ENCODE measurements around the gene IZUMO1.
"Not testable (repeated sequence)": the region's sequence is repeated elsewhere in the genome, so short reads cannot be mapped to it uniquely, and the experiment has no call there.

Gene IZUMO1

DNA sequence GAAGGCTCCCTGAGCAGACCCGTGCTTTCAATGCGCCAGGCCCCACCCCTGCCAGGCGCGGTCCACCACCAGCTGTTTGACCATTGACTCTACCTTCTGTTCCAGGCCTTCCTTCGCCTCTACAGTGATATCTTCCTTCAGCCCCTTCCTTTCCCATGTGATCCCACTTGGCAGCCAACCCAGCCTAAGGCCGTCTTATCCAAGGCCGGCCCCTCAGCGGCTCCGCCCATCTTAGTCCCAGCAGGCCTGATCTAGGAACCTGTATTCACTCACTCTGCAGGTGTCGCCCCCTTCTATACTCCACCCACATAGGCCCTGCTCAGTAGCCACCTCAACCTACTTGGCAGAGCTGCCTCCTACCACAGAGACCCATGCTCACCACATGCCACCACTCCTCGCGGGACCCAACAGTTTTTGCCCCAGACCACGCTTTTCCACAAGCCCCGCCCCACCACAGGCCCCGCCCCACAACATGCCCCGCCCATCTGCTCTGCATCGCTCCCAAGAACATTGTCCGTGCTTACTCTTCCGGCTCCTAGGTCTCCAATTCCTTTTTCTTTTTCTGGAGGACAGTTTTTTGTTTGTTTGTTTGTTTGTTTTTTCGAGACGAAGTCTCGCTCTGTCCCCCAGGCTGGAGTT is 9.2 kb downstream of the IZUMO1 start:
- DNase-seq (ENCODE audit: low read depth): no peak

DNA sequence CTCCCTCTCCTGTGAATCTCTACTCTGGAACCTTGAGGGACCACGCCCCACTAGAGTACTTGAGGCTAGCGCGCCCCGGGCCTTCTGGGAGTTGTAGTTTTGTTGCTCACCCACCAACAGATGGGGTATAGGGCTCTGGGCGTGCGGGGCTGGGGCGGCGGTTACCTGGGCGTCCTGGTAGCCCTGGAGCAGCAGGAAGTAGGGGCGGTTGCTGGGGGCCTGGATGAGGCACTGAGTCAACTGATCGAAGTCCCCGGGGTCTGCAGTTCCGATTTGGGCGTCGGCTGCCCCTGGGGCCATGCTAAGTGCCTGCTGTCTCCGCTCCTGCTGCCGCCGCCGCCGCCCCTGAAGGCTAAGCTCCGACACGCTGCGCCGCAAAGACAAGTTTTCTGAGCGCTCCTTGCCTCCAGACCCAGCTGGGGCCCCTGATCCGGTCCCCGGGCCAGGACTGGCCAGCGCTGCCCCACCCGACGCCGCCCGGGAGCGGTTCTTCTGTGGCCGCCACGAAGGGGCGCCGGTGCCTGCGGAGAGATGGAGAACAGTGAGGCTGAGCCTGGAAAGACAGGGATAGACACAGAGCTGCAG is 11.6 kb downstream of the IZUMO1 start:
- no peak for DNase-seq (ENCODE audit: low read depth)

DNA sequence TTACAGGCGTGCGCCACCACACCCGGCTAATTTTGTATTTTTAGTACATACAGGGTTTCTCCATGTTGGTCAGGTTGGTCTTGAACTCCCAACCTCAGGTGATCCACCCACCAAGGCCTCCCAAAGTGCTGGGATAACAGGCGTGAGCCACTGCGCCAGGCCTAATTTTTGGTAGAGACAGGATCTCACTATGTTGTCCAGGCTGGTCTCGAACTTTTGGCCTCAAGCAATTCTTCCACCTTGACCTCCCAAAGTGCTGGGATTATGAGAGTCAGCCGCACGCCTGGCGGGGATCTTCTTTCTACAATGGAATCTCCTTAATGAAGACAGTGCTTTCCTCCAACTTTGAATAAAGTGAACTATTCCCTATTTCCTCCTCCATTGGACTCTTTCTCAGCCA is 12.1 kb downstream of the IZUMO1 start:
- DNase-seq (ENCODE audit: low read depth): no peak

DNA sequence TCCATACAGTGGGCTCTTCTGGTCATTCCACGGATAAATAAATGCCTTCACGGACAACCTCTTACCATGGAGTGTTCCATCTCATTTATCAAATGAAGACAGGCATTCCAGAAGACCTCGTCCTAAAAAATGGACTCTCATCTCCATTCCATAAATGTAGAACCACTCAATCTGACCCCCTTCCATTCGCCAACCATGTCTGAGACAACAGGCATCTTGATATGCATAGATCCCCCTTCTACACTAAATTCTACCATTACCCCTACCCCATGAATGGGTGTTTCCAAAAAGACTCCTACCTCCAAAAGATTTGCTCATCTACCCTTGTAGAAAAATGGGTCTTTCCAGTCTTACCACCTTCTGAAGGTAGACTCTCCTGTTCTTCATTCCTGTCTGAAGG is 15.3 kb downstream of the IZUMO1 start:
- no peak for DNase-seq (ENCODE audit: low read depth)

DNA sequence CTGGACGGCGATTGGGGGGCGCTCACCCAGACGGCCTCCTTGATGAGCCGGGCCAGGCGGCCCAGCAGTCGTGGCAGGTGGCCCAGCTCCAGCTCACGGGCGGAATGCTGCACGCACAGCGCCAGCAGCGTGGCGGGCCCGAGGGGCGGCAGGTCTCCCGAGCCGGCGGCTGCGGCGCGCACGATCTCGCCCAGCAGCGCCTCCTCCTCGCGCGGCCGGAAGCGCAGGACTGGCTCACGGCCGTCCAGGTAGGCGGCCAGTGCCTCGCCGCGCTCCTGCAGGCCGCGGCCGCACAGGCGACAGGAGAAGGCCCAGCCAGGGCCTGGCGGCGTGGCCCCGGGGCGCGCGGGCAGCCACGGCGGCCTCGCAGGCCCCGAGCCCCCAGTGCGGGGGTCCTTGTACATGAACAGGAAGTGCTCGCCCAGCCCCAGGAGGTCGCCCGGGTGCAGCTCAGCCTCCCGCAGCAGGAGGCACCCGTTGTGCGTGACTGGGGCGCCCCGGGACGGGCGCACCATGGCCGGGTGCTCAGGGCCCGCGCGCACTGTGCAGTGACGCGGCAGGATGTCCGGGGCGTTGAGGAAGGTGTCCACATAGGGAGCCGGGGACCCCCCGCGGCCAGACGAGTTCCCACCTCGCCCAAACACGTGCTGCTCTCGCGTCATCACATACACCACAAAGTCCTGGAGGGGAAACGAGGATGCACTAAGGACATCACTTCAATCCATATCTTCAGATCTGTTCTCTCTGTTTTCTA is 17.6 kb downstream of the IZUMO1 start:
- DNase-seq (ENCODE audit: low read depth): no peak

DNA sequence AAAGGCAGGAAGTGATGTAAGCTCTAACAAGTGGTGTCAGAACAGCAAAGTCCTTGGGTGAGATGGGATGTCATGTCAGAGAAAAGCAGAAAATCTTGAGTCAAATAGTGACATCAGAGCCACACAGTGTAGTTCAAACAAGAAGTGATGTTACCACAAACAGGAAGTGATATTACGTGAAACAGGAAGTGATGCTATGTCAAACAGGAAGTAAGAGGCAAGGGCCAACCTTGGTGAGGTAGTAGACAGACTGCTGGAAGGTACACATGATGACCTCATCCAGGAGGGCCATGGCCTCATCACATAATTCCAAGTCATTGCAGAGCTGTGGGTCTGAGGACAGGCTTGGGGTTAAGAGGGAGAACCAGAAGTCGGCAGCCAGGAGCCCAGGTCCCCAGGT is 20.2 kb downstream of the IZUMO1 start:
- DNase-seq (ENCODE audit: low read depth): no peak

DNA sequence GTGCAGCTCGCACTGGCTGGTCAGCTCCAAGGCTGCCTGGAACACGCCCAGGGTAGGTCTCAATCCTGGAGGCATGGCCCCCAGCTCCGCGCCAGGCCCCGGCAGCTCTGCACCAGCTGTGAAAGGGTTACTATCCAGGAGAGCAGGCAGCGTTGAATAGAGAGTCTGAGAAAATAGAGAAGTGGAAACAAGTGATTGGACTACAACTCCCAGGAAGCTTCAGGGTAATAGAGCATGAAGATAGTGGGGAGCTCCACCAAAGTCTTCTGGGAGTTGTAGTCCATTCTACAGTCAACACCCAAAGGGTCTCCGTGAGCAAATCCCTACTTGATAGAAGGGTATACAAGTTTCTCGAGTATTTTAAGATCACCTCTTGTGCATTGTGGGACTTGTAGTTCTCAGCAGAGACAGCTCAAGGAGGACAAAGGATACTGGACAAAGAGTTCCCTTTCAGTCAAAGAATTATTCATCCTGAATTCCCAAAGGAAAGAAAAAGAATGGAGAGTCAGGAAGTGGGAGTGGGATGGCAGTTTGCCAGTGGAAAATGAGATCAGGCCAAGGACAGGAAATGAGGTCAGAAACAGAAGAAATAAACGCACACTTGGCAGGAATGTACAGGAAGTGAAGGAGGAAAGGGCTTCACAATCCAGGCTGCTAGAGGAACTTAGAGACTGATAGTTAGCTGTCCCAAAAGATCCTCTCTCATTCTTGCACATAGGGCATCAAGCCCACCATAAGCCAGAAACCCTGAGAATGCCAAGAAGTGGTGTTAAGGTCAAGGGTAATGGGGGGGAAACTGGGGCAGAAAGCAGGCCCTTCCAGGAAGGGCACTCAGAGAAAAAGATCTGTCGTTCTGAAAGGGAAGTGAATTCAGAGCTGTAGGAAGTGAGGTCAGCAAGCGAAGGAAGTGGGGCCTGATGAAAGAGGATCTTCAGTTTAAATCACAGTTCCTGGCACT is 21.6 kb downstream of the IZUMO1 start:
- DNase-seq (ENCODE audit: low read depth): peak; percentile 53

DNA sequence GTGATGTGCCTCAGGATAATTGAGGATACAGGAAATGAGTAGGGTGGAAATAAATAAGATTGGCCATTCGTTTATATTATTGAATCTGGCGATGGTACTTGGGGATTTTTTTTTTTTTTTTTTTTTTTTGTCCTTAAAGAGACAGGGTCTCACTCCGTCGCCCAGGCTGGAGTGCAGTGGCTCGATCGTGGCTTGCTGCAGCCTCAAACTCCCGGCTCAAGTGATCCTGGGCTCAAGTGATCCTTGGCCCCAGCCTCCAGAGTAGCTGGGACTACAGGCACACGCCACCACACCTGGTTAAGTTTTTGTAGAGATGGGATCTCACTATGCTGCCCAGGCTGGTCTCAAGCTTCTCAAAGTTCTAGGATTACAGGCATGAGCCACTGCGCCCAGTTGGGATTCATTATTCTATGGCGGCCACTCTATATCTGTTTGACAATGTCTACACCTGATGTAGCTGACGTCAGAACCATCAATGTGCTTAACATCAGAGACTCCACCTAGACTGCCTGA is 24.5 kb downstream of the IZUMO1 start:
- no peak for DNase-seq (ENCODE audit: low read depth)

DNA sequence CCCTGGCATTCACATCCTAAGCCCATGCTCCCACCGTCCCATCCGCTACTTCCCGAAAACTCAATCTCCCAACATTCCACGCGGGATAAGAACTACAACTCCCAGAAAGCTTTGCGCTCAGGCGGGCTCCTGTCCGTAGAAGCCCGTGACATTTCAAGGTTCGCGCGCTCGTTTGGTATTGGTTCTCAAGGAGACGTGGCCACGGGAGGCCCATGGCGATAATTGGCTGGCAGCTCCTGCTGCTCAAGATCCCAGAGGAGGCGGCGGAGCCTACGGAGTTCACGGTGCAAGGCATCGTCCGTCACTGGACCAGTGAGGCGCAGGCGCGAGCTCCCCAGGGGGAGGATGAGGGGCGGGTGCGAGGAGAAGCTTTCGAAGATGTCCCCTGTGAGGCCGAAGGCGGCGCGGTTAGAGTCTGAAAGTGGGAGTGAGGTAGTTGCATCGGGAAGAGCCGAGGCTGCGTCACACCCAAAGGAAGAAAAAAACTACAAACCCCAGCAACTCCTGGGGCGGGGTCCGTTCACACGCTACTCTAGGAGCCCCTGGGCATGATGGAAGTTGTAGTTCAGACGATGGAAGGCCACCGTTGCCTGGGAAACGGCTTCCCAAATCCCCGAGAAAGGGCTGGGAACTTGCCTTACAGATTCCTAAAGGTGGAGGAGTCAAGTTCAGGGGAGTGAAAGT is 26.0 kb downstream of the IZUMO1 start:
- DNase-seq (ENCODE audit: low read depth): peak; percentile 96

DNA sequence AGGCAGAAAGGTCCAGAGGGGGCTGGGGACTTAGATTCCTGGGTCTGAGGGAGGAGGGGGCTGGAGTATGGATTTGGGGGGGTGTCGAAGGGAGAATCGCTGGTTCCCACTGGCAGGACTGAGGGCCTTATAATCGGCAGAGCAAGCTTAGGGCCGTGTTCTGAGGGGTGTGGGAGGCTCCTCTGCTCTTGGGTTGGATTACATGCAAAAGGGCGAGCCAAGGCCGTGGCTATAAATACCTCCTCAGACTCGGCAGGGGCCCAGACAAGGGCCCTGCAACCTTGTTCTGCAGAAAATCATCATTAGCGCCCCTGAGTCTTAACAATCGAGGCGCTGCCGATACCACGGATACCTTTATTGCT is 26.5 kb downstream of the IZUMO1 start:
- no peak for DNase-seq (ENCODE audit: low read depth)

DNA sequence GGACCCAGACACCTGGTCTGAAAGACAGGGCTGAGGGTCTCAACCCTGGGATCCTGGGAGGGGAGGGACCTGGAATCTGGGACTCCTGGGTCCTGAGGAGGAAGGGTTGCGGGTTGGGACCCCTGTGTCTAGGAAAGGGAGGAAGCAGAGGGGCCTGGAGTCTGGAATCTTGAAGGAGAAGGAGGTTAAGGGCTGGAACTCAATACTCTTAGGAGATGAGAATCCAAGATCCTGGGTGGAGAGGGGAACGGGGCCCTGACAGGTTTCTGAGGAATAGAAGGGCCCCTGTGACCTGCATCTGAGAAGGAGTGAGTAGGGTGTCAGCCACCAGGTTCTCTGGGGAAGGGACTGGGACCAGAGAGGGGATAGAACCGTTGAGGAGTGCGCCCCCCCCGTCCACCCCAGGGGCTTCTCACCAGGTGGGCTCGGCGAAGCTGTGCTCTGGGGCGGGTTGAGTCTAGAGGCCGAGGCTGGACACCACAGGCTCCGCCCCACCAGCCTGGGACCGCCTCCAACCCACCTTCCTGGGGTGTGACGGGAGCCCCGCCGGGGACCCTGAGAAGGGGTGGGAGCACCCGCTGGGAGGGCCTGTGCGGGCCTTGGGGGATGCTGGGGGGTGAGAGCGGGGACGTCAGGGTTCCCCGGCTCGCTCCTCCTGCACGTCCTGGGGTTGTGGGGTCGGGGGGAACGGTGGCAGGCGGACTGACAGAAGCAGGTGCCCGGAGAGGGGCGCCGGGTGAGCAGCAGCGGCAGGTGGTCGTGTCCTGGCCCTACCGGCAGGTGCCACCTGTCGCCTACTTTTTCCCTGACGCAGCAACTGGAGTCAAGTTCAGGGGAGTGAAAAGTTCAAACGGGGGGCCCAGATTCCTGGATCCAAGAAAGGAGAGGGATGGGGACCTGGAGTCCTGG is 27.2 kb downstream of the IZUMO1 start, which contains the start of gene MAMSTR:
Gene MAMSTR (minus strand): TSS at position 463 of the 909 bp plus-strand sequence. CDS start 694 bp downstream, outside the sequence.
- DNase-seq (ENCODE audit: low read depth): no peak

DNA sequence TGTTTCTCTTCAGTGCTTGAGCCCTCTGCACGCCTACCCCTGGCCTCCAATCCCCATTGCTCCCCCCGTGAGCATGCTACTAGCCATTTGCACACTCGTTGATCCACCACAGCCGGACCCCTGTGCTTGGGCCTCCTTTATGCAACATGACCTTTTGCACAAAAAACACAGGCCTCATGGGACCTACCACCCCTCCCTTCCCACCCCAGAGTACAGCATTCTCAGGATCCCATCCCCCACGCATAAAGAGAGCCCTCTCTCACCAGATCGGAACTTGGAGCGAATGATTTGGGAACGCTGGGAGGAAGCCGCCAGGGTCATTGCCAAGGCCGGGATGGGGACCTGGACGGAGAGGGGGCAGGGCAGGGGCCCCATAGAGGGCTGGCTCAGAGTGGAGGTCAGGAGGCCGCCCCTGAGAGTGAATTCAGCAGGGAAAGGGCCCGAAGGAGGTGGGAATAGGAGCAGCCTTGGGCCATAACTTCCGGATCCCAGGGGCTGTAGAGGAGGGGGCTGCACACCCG is 27.9 kb downstream of the IZUMO1 start:
- no peak for DNase-seq (ENCODE audit: low read depth)

DNA sequence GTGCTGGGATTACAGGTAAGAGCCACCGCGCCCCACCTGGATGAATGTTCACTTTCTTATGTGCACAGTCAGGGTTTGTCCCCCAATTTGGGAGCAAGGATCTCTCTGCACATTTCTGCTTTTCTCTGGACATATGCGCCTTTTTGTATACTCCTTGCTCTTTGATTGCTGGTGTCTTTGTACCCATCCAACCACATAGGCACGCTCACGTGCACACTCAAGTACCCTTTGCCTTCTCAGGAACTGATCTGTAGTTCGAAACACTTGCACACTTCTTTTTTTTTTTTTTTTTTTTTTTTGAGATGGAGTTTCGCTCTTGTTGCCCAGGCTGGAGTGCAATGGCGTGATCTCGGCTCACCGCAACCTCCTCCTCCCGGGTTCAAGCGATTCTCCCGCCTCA is 28.6 kb downstream of the IZUMO1 start:
- not testable (repeated sequence) for DNase-seq (ENCODE audit: low read depth)

DNA sequence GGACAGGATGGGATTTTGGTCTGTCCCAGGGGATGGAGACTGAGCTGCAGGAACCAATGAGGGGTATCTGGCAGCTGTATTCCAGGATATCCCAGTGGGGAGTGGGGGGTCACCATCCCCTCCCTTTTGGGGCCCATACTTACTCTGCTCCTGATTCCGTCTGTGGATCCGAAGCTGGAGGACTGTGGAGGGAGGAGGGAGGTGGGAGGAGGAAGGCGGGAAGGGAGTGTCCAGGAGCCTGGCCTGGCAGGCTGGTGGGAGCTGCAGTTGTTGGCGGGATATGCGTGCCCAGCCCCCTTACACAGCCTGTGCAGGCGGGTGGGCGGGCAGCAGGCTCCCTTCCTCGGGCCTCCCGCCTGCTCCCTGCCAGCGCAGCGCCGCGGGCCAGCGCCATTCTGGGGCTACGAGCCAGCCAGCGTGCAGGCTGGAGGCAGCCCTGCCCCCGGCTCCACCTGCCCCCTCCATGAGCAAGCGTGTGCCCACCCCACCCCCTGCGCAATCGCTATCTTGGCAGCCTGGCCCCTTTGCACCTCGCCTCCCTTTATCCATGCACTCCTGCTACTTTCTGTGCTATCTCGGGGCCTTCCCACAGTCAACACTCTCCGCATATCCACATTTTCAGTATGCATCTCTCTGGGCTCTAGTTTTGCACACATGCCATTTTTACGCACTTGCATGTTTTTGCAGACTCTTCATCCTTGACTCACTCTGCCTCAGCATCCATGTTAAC is 30.0 kb downstream of the IZUMO1 start:
- DNase-seq (ENCODE audit: low read depth): no peak

DNA sequence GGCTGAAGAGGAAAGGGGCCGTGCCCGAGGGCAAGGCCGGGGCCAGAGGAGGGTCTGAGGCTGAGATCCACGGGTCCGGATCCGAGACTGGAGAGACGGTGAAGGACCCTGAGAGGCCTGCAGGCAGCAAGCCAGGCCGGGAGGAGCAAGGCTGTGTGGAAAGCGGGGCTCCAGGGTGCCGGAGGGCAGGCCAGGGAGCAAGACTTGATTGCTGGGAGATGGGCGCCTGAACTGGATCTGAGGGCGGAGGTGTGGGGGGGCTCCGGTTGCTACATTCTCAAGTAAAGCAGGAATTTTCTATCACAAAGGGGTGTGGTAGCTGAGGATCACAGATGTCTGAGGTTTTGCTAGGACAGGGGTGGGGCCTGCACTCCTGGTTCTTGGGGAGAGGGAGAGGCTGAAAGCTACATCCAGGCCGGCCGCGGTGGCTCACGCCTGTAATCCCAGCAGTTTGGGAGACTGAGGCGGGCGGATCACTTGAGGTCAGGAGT is 31.0 kb downstream of the IZUMO1 start:
- no peak for DNase-seq (ENCODE audit: low read depth)

DNA sequence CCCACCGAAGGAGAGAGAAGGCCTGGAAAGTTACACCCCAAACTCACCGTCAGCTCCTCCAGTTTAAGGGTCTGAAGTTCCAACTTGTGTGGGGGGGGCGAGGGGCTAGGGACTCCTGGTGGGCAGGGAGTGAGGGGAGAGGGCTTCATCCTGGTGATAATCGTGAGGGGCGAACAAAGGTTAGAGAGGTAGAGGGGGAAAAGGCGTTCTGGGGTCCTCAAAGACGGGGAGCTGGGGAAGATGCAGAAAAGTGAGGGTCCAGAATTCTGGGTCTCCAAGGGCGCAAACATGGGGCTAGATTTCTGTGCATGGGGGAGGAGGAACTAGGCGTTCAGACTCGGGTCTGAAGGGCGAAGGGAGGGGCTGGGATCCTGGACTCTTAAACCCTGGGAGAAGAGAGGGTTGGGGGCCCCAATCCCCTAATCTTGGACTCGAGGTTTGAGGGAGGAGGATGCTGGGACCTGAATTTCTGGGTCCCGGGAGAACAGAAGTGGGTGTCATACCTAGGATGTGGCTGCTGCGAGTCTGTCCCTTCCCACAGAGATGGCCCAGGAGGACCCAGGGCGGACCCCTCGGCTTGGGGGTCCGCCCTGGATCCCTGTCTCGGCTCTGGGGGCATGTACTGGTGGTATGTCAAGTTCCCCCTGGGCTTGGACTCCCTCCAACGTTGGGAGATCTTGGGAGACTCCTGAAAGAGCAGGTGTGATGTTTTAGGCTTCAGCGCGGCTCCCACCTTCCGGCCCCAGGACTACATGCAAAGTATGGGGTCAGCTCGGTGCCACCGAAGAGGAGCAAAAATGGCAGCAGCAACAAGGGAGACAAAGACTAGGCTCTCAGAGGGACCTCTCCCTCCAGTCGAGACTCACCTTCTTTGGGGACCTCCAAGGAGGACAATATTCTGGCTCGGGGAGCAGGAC is 31.7 kb downstream of the IZUMO1 start:
- no peak for DNase-seq (ENCODE audit: low read depth)

DNA sequence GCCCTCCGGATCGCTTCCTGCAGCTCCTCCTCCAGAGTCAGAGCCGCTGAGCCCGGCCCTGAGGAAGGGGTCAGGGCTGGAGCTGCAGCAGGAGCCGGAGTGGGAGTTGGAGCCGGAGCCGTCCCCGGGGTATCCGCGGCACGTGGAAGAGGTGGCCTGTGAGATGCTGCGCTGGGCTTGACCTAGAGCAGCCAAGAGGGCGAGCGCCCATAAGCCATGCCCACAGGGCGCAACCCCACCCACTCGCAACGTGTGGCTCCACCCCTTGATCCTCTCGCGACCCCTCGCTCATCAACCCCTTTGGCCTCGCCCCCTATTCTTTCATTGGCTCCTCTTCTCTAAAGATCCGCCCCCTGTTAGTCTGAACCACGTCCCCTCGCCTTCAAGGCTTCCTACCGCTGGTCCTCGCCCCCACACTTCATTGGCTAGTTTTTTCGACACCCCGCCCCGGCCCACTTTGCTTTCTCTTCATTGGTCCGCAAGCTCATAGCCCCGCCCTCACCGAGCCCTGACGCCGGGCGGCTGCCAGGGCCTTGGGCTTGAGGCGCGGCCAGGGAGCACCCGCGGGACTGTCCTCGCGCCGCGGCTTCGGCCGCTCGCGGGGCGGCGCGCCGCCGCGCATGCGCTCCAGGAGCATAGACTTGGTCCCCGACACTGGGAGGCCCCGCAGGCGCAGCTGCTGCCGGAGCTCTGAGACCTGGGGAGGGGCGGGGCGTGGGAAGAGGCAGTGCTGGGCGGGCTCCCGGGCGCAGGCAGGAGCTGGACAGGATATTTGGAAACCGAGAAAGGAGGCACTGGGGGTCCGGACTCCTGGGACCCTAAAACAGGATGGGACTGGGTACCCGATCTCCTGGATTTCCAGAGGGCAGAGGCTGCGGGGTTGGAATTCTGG is 32.6 kb downstream of the IZUMO1 start:
- DNase-seq (ENCODE audit: low read depth): peak; percentile 97
